GM12864 (cell line): ENCODE data around the gene GPR146.
A peak's percentile ranks its signal among the peaks of the same experiment; 100 is the strongest.

Experiments
- DNase-seq: peaks from one replicate; pipeline ENCODE4 v3.0.0-alpha.2; 2011; ENCODE audit warnings: low read depth
- H3K4me3 ChIP-seq: 2 replicates; pipeline ENCODE4 v1.5.1; 2011; ENCODE audit warnings: mild to moderate bottlenecking, low read depth, low read length, control low read depth
- CTCF ChIP-seq: IDR thresholded peaks from 2 replicates; pipeline ENCODE4 v1.5.1; 2011; ENCODE audit warnings: low read depth, mild to moderate bottlenecking, moderate library complexity, low read length, control low read depth, inconsistent platforms; ENCODE audit errors: missing control alignments

GPR146 gene

GRCh38 chr7:1019255-1019785 lies 25.0 kb upstream of the GPR146 start:
- DNase-seq: no peak

GRCh38 chr7:1019789-1020610 lies 24.3 kb upstream of the GPR146 start:
- no peak for DNase-seq
- no peak overlapping the region for H3K4me3 ChIP-seq
- no peak for TF ChIP-seq CTCF

More at GRCh38 chr7:1019255-1019785, 25.0 kb upstream of the GPR146 start:
- no peak overlapping the region for H3K4me3 ChIP-seq
- no peak for TF ChIP-seq CTCF

- TF ChIP-seq CTCF: peak; percentile 50
- no peak for DNase-seq
- no peak overlapping the region for H3K4me3 ChIP-seq
Measured at GRCh38 chr7:1020849-1021251, 23.5 kb upstream of the GPR146 start.

GRCh38 chr7:1021366-1021765 lies 23.0 kb upstream of the GPR146 start:
- no peak overlapping the region for H3K4me3 ChIP-seq
- TF ChIP-seq CTCF: no peak
- no peak for DNase-seq

GRCh38 chr7:1021931-1022330 lies 22.4 kb upstream of the GPR146 start:
- no peak overlapping the region for H3K4me3 ChIP-seq
- DNase-seq: no peak
- no peak for TF ChIP-seq CTCF

- DNase-seq: no peak
- no peak overlapping the region for H3K4me3 ChIP-seq
- no peak for TF ChIP-seq CTCF
Measured at GRCh38 chr7:1022356-1022755, 22.0 kb upstream of the GPR146 start.
